ENCODE data around the gene GFRA1.

The GFRA1 gene

DNA sequence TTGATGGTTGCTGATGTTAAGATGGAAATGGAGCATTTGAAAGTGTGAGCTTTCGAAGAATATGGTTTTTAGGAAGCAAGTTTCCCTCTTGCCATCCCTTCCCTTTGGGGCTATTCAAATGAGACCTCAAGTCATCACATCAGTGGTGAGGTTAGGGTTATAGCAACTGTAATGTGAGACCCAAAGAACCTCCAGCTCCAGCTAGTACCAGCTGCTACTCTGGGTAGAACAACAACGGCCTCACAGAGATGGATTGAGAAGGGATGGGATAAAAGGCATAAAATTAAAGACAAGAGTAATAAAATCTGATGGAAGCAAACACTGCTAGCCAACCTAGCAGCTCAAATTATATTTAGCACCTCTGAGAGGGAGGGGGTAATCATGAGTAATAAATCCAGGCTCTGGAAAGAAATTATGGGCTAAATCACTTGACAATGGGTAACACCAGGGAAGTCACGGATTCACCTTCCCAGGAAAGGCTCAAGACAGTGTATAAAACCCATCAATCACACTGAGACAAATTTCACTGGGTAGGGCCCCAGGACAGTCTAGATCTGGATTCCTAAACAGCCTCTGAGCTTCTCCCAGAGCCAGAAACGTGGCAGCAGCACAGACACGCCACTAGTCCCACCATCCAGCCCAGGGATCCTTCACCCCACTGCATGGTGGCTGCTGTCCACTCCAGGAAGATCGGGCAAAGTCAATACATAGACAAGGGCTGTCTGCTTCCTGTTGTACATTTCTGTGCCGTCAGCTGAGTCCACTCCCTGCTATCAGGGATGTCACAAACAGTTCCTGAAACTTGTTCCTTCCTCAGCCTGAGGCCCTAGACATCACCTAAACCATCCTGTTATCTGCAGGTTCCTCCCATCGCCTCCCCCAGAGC is 151.1 kb downstream of the GFRA1 start:
- DNase-seq, result no peak

DNA sequence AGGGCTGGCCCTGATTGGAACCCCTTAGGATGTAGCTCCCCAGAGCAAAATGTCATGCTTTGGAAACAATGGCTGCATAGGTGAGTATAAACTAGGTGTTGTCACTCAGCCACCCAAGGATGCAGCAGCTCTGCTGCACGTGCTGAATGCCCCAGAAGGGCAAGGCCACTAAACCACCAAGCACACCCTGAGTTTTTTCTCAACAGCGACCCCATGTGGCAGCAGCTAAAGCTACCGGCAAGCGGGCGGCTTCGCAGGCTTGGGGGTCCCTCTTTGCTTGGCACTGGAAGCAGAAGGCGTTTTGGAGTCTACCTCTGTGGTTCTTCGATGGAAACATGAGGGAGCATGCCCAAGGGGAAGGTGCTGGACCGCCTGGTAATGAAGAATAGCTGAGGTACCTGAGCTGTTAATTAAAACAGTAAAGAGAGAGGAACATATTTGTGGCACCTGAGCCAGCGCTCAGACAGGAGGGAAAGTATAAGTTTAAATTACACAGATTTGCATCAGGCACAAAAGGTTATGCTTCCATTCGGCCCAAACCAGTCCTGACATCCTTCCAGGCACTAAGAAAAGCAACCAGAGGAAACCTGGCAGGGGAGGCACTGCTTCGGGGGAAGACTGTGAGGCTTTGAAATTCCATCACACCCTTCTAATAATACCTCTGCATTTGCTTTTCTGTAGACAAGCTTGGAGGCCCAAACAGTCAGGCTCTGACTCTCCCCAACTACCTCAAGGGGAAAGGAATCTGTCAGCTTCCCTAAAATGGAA is 152.1 kb downstream of the GFRA1 start:
- DNase-seq, result no peak

- DNase-seq, result no peak
Measured at GRCh38 chr10:116118847-116119246, 154.2 kb downstream of the GFRA1 start.

DNA sequence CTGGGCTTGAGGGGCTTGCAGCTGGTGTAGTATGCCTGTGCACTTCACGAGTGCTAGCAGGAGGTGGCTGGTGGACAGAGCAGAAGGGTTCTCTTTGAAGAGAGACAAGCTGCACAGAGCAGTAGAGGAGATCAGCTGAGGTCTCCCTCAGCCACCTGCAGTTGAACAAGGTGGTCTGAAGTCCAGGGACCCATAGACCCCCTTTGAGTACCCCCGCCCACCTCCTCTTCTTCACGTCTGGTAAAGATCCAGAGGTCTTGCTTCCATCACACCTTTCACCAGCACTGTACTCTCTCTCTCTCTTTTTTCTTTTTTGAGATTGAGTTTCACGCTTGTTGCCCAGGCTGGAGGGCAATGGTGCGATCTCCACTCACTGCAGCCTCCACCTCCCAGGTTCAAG is 157.2 kb downstream of the GFRA1 start:
- no peak for DNase-seq

DNA sequence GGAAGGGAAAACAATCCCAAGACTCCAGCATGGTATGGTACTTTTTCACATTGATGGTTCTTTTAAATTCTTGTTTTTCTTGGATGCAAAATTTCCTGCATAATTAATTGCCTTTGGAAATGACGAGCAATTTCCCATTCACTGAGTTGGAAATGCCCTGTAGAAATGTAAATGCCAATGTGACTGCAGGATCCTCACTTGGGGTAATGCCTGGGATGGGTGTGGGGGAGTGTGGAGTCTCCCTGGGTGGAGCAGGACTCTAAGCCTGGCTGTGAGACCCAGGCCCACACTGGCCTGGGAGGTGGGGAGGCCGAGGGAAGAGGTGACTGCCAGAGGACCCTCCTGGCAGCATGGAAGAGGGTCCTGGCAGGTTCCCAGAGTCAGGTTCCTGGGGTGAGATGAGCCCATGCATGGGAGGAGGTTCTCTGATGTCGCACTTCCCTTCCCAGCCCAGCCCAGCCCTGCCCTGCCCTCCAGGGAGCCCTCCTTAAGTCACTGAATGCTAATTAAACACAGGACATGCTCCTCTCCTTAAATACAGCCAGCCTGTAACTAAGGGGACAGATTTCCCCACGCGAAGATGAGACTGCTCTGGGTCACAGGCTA is 157.9 kb downstream of the GFRA1 start:
- no peak for DNase-seq

GRCh38 chr10:116113721-116114501 is 159.1 kb downstream of the GFRA1 start:
- DNase-seq, result peak in 1 of 14 donors; percentile 12

GRCh38 chr10:116112232-116113231 is 160.5 kb downstream of the GFRA1 start:
- no peak for DNase-seq

DNA sequence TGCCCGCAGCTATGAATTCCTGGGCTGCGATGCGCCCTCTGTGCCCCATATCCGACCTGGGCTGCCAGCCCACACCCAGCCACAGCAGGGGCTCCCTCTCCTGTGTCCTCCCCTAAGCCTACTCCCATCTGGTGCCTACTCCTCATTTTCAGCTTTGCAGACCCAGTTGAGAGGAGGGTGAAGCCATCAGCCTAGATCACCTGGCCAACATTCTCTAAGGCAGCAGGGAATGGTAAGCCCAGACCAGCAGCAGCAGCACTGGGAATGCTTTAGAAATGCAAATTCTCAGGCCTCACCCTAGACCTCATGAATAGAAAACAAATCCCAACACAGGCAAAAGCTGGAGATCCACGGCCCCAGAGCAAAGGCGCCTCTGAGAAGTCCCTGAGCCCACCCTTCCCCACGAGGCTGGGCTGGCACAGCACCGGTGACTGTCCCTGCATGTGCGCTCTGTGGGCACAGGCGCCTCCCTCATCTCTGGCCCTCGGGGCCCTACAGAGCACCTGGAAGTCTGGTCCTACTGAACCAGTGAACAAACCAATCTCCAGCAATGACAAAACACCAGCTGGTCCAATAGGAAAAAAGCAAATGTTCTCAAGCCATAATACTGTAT is 161.4 kb downstream of the GFRA1 start:
- DNase-seq, result no peak

GRCh38 chr10:116110736-116111135 is 162.3 kb downstream of the GFRA1 start:
- DNase-seq, result no peak

DNA sequence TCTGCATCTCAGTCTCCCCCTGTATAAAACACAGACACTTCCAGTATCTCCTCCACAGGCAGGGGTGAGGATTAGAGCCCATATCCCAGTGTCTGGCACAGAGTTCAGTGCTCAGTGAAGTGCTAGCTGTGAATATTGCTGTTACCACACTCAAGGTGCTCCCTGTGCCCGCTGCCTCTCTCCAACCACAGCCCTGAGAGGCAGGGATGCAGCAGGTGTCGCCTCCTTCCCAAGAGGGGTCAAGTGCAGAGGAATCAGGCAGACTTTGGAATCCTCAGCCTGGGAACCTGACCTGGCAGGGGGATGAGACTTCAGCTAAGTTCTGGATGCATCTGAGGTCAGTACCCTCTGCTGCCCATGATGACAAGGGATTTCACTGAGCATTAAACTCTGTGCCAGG is 163.1 kb downstream of the GFRA1 start:
- DNase-seq, result no peak

DNA sequence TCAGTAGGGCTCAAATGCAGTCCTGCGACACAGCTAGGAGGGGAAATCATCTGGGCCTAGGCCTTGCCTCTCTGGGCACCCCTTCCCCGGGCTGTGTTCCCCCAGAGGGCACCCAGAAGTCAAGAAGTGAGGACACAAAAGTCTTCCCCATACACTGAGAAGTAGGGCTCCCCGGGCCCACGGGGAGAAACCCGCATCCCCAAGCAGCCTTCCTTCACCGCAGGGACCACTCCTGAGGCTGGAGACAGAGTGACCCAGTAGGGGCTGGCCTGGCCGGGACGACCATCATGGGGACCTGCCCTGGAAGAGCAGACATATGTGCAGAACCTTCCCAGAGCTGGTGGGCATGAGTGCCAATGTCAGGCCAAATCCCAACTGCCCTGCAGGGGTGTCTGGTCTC is 163.5 kb downstream of the GFRA1 start:
- DNase-seq, result no peak

GRCh38 chr10:116108095-116108494 is 164.9 kb downstream of the GFRA1 start:
- DNase-seq, result no peak

GRCh38 chr10:116106611-116107010 is 166.4 kb downstream of the GFRA1 start:
- DNase-seq, result no peak

DNA sequence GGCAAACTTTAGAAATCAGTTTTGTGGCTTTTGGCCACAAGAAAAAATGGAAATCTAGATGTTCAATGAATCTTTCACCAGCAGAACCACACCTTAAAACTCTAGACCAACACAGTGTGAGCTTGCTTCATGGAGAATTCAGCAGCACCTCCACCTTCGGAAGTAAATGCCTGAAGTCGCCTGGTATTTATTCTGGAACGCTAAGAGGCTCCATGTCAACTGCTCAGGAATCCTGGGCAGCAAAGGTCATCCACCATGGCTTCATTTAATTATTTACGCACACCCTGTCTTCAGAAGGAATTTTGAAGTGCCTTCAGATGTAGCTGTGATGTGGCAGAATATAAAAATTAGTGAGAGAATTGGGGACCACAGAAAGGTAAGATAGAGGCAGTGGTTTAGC is 167.7 kb downstream of the GFRA1 start:
- no peak for DNase-seq

DNA sequence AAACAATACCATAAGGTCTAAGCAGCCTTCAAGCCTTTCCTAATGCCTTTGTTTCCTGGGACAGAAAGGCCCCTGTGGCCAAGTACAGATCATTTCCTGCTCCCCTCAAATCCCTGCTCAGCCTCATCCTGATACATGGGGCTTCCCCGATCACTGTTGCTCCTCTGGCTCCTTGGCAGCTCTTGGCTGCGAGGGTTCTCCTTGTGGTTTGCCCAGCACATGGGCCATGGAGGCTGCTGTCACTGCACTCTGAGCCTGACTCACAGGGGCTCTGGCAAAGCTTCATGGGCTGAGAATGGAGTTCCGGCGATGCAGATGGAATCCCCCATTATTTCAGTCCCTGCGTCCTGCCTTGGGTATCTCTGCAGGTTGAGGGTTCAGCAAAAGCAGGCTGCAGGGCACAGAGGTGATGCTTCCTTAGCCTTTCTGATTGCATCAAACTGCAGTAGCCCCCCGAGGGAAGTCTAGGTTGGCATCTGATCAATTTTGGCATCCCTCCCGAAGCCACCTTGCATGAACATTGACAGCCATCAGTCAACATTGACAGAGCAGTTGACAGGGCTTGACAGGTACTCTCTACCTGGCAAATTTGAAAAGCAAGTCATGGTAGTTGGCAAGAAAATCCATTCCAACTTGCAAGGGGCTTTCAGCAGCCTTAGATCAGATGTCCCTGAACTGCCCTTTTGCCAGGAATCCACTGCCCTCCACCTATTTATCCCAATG is 168.6 kb downstream of the GFRA1 start:
- DNase-seq, result no peak

DNA sequence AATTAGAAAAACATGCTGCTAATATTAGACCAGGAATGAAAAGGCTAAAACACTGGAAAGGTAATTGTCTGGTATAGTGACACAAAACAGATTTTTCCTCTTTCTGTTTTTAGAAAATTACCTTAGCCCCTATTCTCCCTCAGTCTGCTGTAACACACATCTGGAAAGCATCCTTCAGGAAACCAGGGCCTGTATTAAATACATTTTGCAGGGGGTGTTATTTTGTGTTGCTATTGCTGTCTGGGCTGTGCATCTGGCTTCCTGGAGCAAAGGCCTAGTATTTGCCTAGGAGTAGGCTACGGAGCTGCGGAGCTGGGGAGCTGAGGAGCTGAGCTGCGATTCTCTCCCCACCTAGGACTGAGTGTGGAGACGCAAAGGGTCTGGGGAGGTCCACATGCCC is 169.3 kb downstream of the GFRA1 start:
- no peak for DNase-seq

DNA sequence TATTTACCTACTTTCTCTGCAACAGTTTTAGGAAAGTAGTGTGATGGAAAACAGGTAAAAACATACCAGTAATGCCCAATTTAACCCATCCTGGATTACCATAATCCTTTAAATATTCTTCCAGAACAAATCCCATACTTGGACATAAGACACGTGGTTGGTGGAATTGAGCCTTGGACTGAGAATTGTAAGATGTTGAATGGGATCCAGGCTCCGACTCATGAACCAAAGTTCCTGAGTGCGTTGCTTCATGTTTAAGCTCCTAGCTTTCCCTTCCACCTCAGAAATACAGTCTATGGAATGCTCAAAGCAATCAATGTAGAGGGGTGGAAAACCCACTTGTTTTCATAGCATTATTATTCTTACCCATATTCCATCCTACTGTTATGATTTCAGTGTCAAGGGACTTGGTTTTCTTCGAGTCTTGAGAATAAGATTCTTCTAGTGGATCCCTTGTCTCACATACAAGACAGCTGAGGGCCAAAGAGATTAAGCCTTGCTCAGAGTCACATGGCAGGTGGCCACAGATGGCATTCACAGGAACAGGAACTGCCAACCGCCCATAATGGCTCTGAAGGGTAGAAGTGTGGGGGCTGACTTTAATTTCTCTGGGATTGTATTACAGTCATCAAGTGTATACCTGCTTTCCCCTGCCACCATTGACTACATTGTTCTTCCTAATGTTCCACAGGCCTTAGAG is 171.2 kb downstream of the GFRA1 start:
- no peak for DNase-seq

DNA sequence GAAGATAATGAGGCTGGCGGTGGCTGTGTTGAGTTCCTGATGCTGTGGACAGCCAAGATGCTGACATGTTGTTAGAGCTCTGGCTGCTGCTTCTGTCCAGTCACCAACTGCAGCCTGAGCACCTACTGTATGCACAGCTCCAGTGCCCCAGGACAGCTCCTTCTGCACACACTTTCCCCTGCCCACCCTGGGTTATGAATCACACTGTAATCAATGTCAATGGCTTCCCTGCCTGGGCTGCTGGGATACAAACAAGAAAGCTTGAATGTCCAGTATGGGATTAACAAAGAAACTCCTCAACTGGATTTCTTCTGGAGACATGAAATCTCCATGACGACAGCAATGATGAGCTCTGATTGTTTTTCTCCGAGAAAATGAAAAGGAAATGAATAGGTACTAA is 172.0 kb downstream of the GFRA1 start:
- no peak for DNase-seq

DNA sequence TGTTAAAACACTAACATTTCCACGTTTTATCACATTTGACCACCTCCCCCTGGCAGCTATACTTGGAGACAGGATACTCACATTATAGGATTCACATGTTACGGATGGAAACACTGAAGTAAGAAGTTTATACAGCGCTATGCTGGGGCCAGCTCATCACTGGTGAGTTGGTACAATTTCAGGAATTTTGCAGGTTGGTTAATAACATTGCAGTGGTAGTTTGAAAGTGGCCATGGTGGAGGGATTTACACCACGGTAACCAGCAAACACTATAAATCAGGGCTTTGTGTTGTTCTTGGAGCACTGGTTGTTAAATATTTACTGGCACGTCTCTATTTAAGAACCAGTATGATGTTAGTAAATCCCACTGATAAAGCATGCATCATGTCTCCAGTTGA is 174.0 kb downstream of the GFRA1 start:
- DNase-seq, result no peak

Measured in C1 segment of cervical spinal cord (tissue), 14 donors.